ENCODE measurements around the gene IDH3G.
"Not testable (repeated sequence)": the region's sequence is repeated elsewhere in the genome, so short reads cannot be mapped to it uniquely, and the experiment has no call there.

DNA sequence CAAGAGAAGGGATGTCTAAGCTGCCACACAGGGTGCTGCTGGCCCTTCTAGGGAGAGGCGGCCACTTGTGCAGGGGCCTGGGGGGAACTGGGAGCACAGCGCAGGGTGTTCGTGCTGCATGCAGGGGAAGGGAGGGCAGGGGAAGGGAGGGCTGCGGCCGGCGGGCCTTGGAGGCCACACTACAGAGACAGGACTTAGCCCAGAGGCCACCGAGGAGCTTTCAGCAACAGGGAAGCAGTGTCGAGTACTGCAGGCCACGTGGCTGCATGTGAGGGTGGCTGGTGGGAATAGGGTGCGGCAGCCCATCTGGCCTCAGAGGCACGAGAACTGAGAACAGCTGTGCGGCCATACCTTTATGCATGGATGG is 49.1 kb downstream of the IDH3G start:
- TF ChIP-seq, protein P1, sequence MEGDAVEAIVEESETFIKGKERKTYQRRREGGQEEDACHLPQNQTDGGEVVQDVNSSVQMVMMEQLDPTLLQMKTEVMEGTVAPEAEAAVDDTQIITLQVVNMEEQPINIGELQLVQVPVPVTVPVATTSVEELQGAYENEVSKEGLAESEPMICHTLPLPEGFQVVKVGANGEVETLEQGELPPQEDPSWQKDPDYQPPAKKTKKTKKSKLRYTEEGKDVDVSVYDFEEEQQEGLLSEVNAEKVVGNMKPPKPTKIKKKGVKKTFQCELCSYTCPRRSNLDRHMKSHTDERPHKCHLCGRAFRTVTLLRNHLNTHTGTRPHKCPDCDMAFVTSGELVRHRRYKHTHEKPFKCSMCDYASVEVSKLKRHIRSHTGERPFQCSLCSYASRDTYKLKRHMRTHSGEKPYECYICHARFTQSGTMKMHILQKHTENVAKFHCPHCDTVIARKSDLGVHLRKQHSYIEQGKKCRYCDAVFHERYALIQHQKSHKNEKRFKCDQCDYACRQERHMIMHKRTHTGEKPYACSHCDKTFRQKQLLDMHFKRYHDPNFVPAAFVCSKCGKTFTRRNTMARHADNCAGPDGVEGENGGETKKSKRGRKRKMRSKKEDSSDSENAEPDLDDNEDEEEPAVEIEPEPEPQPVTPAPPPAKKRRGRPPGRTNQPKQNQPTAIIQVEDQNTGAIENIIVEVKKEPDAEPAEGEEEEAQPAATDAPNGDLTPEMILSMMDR (IDR thresholded peaks at IDR 0.05; ENCODE audit: insufficient read depth, low read depth, low read length): not testable (repeated sequence)
- TF ChIP-seq EZH2 (IDR thresholded peaks at IDR 0.05; ENCODE audit: insufficient read depth, low read length): not testable (repeated sequence)

Measured in astrocyte (in vitro differentiated cells and primary cell).